ENCODE data around the gene HYDIN.
"Not testable (repeated sequence)": the region's sequence is repeated elsewhere in the genome, so short reads cannot be mapped to it uniquely, and the experiment has no call there.

GRCh38 chr16:71157278-71157677 lies 73.2 kb downstream of the HYDIN start:
- TF ChIP-seq CTCF (conservative IDR thresholded peaks at IDR 0.05; ENCODE audit: low read depth in 2 of 2); POLR2AphosphoS5 (IDR thresholded peaks at IDR 0.05; ENCODE audit: low read depth); EZH2 (IDR thresholded peaks at IDR 0.05; ENCODE audit: low read depth, unreplicated experiment); REST (IDR thresholded peaks at IDR 0.05; ENCODE audit: unreplicated experiment); EZH2phosphoT487 (IDR thresholded peaks at IDR 0.05; ENCODE audit: unreplicated experiment); ZNF462 (CRISPR knock-in tag; IDR thresholded peaks at IDR 0.05); ZNF331 (CRISPR knock-in tag; IDR thresholded peaks at IDR 0.05; ENCODE audit: low read depth); CREB1 (CRISPR knock-in tag; IDR thresholded peaks at IDR 0.05; ENCODE audit: low read depth): not testable (repeated sequence)

All from GM23338 (cell line).